GM12892 (cell line): ENCODE results near the gene FHOD1.

Experiments
- POLR2A ChIP-seq: IDR thresholded peaks from 2 replicates; pipeline ENCODE4 v1.6.1; 2011; ENCODE audit warnings: low read depth, low read length, control low read depth
- POLR2AphosphoS5 ChIP-seq: IDR thresholded peaks from 2 replicates; pipeline ENCODE4 v1.6.1; 2011; ENCODE audit warnings: low read depth, low read length, control low read depth
- TAF1 ChIP-seq: IDR thresholded peaks from 2 replicates; pipeline ENCODE4 v1.6.1; 2011; ENCODE audit warnings: low read depth, mild to moderate bottlenecking, control low read depth, low read length, borderline replicate concordance

- no peak for TF ChIP-seq POLR2AphosphoS5
- TF ChIP-seq POLR2A, result no peak
- TF ChIP-seq TAF1, result no peak
Observed at GRCh38 chr16:67271446-67271845, 24.2 kb upstream of the FHOD1 start.
